VCaP (cell line): ENCODE results near the gene ZNF747.

ENCODE experiments used
- H3K27ac ChIP-seq: fragments of 450-650 bp; 2 replicates; pipeline ENCODE4 v1.5.1; 2017
- CTCF ChIP-seq: fragments of 450-650 bp; conservative IDR thresholded peaks from 2 replicates; pipeline ENCODE4 v1.5.1; 2017; ENCODE audit warnings: mild to moderate bottlenecking, moderate library complexity

Gene ZNF747

GRCh38 chr16:30562021-30562420 lies 27.4 kb upstream of the ZNF747 start:
- TF ChIP-seq CTCF = no peak
- H3K27ac ChIP-seq = no peak overlapping the region

- H3K27ac ChIP-seq = peak overlapping the region; percentile 33; the same call in 1 of the 2 replicates
- TF ChIP-seq CTCF = no peak
Measured at GRCh38 chr16:30561089-30561816, 26.6 kb upstream of the ZNF747 start.

- no peak overlapping the region for H3K27ac ChIP-seq
Measured at GRCh38 chr16:30559690-30560089, 25.0 kb upstream of the ZNF747 start.

GRCh38 chr16:30558789-30559377 lies 24.2 kb upstream of the ZNF747 start:
- no peak for TF ChIP-seq CTCF
- peak overlapping the region; percentile 80 for H3K27ac ChIP-seq

More at GRCh38 chr16:30559690-30560089, 25.0 kb upstream of the ZNF747 start:
- no peak for TF ChIP-seq CTCF

- peak within 1 kb of the TSS; percentile 80 for H3K27ac ChIP-seq
- TF ChIP-seq CTCF = no peak
Measured at GRCh38 chr16:30557957-30558788, 23.5 kb upstream of the ZNF747 start, which contains the start of gene ZNF764. ZNF764 (minus strand) TSS chr16:30558374; CDS start chr16:30558182, 192 bp downstream.

- no peak for TF ChIP-seq CTCF
- H3K27ac ChIP-seq = peak overlapping the region; percentile 80
Measured at GRCh38 chr16:30557707-30557956, 23.0 kb upstream of the ZNF747 start.

- no peak for TF ChIP-seq CTCF
- no peak overlapping the region for H3K27ac ChIP-seq
Measured at GRCh38 chr16:30556125-30556473, 21.4 kb upstream of the ZNF747 start.
